Omental fat pad (tissue), 4 donors: Measurements from ENCODE around the gene FAM53A. TPM values are rescaled to one million over a fixed set of nuclear protein-coding genes. Genes with fewer than 3 reads are reported as not detected.

Source experiments
- ATAC-seq: fragments of 150-250 bp; one replicate; pipeline ENCODE4 v1.9.1; 2016; ENCODE audit warnings: mild to moderate bottlenecking, moderate library complexity; ENCODE audit not compliant: low FRiP score
- DNase-seq: peaks from one replicate; pipeline ENCODE4 v3.0.0-alpha.2; 2019; ENCODE audit warnings: low spot score
- total RNA-seq, 4 donors: library from RNA; depleted of rRNA; stranded (reverse); fragments of >200 nt; gene quantifications; one replicate each; pipeline ENCODE4 v1.1.0, GENCODE V29; 2016
- TF ChIP-seq, protein P1 (sequence below), 3 donors: fragments of 450-650 bp; IDR thresholded peaks; one replicate each; pipeline ENCODE4 v1.5.1; 2016 to 2017; ENCODE audit warnings: antibody characterized with exemption in 3 of 3, mild to moderate bottlenecking in 3 of 3, moderate library complexity in 2 of 3

FAM53A gene
- total RNA-seq, 4 donors from 2014 or later: 2.0 to 10.9 (median 5.6) TPM

GRCh38 chr4:1619151-1619672 is 64.9 kb downstream of the FAM53A start:
- no peak for DNase-seq
- TF ChIP-seq, protein P1, sequence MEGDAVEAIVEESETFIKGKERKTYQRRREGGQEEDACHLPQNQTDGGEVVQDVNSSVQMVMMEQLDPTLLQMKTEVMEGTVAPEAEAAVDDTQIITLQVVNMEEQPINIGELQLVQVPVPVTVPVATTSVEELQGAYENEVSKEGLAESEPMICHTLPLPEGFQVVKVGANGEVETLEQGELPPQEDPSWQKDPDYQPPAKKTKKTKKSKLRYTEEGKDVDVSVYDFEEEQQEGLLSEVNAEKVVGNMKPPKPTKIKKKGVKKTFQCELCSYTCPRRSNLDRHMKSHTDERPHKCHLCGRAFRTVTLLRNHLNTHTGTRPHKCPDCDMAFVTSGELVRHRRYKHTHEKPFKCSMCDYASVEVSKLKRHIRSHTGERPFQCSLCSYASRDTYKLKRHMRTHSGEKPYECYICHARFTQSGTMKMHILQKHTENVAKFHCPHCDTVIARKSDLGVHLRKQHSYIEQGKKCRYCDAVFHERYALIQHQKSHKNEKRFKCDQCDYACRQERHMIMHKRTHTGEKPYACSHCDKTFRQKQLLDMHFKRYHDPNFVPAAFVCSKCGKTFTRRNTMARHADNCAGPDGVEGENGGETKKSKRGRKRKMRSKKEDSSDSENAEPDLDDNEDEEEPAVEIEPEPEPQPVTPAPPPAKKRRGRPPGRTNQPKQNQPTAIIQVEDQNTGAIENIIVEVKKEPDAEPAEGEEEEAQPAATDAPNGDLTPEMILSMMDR (IDR thresholded peaks at IDR 0.05): no peak
- no peak for ATAC-seq

GRCh38 chr4:1618438-1618837 is 65.7 kb downstream of the FAM53A start:
- no peak for ATAC-seq
- no peak for DNase-seq
- TF ChIP-seq, protein P1 (IDR thresholded peaks at IDR 0.05): no peak

DNA sequence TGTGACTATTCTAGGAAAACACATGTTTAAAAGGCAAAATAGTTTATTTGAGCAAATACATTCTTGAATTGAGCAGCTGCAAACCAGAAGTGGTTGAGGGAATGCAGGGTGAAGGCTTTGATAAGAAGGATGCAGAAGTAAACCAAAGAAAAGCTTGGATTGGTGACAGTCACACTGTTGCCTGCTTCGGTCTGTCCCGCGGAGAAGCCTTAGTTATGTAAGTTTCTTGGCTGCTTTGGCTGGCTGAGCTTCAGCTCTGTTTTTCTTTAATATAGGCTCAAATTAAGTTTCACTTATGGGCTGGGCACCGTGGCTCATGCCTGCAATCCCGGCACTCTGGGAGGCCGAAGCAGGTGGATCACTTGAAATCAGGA is 67.6 kb downstream of the FAM53A start:
- DNase-seq (no peak), ATAC-seq (no peak)
- TF ChIP-seq, protein P1 (IDR thresholded peaks at IDR 0.05): no peak

- DNase-seq (no peak), ATAC-seq (no peak)
- TF ChIP-seq, protein P1 (IDR thresholded peaks at IDR 0.05): no peak
These were observed 68.1 kb downstream of the FAM53A start for GRCh38 chr4:1615786-1616556.

DNA sequence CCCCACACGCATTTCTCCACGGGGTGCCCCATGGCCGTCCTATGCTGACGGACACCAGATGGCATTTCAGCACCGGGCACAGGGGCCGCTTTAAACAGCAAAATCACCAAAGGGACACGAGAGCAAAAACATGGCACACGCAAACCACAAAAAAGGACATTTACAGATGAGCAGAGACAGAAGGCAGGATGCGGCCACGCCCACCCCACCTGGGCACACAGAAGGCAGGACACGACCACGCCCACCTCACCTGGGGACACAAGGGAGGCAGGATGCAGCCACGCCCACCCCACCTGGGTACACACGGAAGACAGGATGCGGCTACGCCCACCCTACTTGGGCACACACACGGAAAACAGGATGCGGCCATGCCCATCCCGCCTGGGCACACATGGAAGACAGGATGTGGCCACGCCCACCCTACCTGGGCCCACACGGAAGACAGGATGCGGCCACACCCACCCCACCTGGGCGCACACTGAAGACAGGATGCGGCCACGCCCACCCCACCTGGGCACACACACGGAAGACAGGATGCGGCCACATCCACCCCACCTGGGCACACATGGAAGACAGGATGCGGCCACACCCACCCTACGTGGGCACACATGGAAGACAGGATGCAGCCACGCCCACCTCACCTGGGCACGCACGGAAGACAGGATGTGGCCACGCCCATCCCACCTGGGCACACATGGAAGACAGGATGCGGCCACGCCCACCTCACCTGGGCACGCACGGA is 69.1 kb downstream of the FAM53A start:
- ATAC-seq: no peak
- TF ChIP-seq, protein P1 (IDR thresholded peaks at IDR 0.05): no peak
- DNase-seq: no peak

DNA sequence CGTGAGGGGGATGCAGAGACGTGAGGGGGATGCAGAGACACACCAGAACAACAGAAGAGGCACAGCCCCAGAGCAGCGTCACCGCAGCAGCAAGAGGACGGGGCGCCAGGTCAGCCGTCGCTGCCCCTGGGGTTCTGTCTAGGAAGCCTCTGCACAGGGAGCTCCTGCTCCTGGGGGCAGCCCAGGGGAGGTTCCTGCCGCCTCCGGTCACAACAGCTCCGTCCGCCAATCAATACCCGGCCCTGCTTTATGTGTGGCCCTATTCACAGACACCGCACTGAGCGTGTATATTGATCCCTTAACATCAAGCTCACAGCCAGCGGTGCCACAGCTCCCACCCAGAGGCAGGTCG is 69.6 kb downstream of the FAM53A start:
- TF ChIP-seq, protein P1 (IDR thresholded peaks at IDR 0.05): no peak
- ATAC-seq (no peak), DNase-seq (no peak)
